H1 (cell line): ENCODE data around the gene TBPL2. TPM values are rescaled to one million over a fixed set of nuclear protein-coding genes. Genes with fewer than 3 reads are reported as not detected.
"Not testable (repeated sequence)": the region's sequence is repeated elsewhere in the genome, so short reads cannot be mapped to it uniquely, and the experiment has no call there.

Experiments
- CTCF ChIA-PET: fragments of 300-600 bp; sonication (Branson Sonifier 250); formaldehyde crosslinking; loops from one replicate; lab custom pipeline; 2021; ENCODE audit not compliant: partially characterized antibody; lab: Charles Lee
- POLR2A ChIA-PET: fragments of 300-600 bp; sonication (Branson Sonifier 250); formaldehyde crosslinking; loops from one replicate; lab custom pipeline; 2021; ENCODE audit warnings: inconsistent platforms; ENCODE audit not compliant: partially characterized antibody; lab: Charles Lee
- DNase-seq, 2 experiments: peaks; one replicate each; pipeline versions ENCODE4 v3.0.0 to v3.0.0-alpha.2; 2010 to 2022; ENCODE audit warnings: low spot score in 2 of 2, low read depth in 1 of 2, mixed read lengths in 1 of 2
- FAIRE-seq: peaks from 2 replicates; lab custom pipeline; 2011; peaks lifted over from hg19 to GRCh38; lab: Jason Lieb, UNC
- H2AFZ ChIP-seq: 2 replicates; pipeline ENCODE4 v1.8.1; 2012; ENCODE audit warnings: low read length, inconsistent platforms
- H2AK5ac ChIP-seq: 2 replicates; pipeline ENCODE4 v1.6.1; 2013; ENCODE audit warnings: low read depth, low read length
- H2BK120ac ChIP-seq: replicated peaks from 2 replicates; pipeline ENCODE3; 2013; ENCODE audit warnings: low read depth, low read length, inconsistent platforms
- H2BK12ac ChIP-seq: 2 replicates; pipeline ENCODE4 v1.6.1; 2013; ENCODE audit warnings: low read depth, low read length
- H2BK15ac ChIP-seq: 2 replicates; pipeline ENCODE4 v1.6.1; 2013; ENCODE audit warnings: low read length
- H2BK20ac ChIP-seq: 2 replicates; pipeline ENCODE4 v1.6.1; 2013; ENCODE audit warnings: low read length
- H2BK5ac ChIP-seq: 2 replicates; pipeline ENCODE4 v1.6.1; 2013; ENCODE audit warnings: low read depth, low read length
- H3K14ac ChIP-seq: 2 replicates; pipeline ENCODE4 v1.6.1; 2013; ENCODE audit warnings: inconsistent platforms; ENCODE audit not compliant: insufficient read length
- H3K18ac ChIP-seq: 2 replicates; pipeline ENCODE4 v1.6.1; 2013; ENCODE audit warnings: low read length; ENCODE audit errors: extremely low read depth
- H3K23ac ChIP-seq: 2 replicates; pipeline ENCODE4 v1.6.1; 2013; ENCODE audit warnings: inconsistent platforms; ENCODE audit not compliant: insufficient read length
- H3K23me2 ChIP-seq: 2 replicates; pipeline ENCODE4 v1.6.1; 2013; ENCODE audit warnings: low read depth, low read length
- H3K27ac ChIP-seq: 2 replicates; pipeline ENCODE4 v1.6.1; 2011; ENCODE audit warnings: low read depth, low read length, inconsistent platforms
- H3K27me3 ChIP-seq, 4 experiments: replicated peaks in 1 of 4; 1 replicate in 1 of 4; 2 replicates in 3 of 4; pipeline versions ENCODE4 v1.6.1 to v1.8.1; 2011 to 2013; ENCODE audit warnings: low read length in 3 of 4, mild to moderate bottlenecking in 3 of 4, inconsistent platforms in 2 of 4, mixed read lengths in 2 of 4, moderate library complexity in 1 of 4; ENCODE audit not compliant: control insufficient read depth in 3 of 4, insufficient read depth in 3 of 4; ENCODE audit errors: extremely low read depth in 1 of 4
- H3K36me3 ChIP-seq, 4 experiments: 2 replicates each; pipeline versions ENCODE4 v1.6.1 to v1.8.1; 2011 to 2013; ENCODE audit warnings: mild to moderate bottlenecking in 4 of 4, low read length in 3 of 4, moderate library complexity in 2 of 4, control low read depth in 1 of 4, inconsistent platforms in 1 of 4; ENCODE audit not compliant: insufficient read depth in 4 of 4, control insufficient read depth in 2 of 4
- H3K4ac ChIP-seq: replicated peaks from 2 replicates; pipeline ENCODE3; 2013; ENCODE audit warnings: low read length, low read depth, mixed read lengths, inconsistent platforms; ENCODE audit not compliant: insufficient read length
- H3K4me1 ChIP-seq, 4 experiments: replicated peaks in 1 of 4; 1 replicate in 1 of 4; 2 replicates in 3 of 4; pipeline versions ENCODE4 v1.6.1 to v1.8.1; 2011 to 2013; ENCODE audit warnings: low read length in 3 of 4, inconsistent platforms in 2 of 4, mixed read lengths in 1 of 4; ENCODE audit not compliant: insufficient read depth in 4 of 4, control insufficient read depth in 3 of 4
- H3K4me2 ChIP-seq, 2 experiments: 2 replicates each; pipeline versions ENCODE4 v1.6.1 to v1.8.1; 2011 to 2013; ENCODE audit warnings: low read depth in 2 of 2, low read length in 2 of 2, control low read depth in 1 of 2, inconsistent platforms in 1 of 2, mild to moderate bottlenecking in 1 of 2; ENCODE audit not compliant: insufficient read depth in 1 of 2
- H3K4me3 ChIP-seq, 4 experiments: fragments of 200-600, 300-600 bp in 1 of 4; sonication (generic), shearing (Covaris generic), sonication (Bioruptor Twin) in 1 of 4; 2 replicates each; pipeline versions ENCODE4 v1.5.1 to v1.8.1; 2011 to 2016; ENCODE audit warnings: low read length in 4 of 4, low read depth in 3 of 4, control low read depth in 2 of 4, inconsistent platforms in 2 of 4, mild to moderate bottlenecking in 2 of 4, mixed read lengths in 1 of 4, moderate library complexity in 1 of 4; ENCODE audit not compliant: insufficient read depth in 2 of 4; ENCODE audit errors: extremely low read depth in 1 of 4
- H3K56ac ChIP-seq: replicated peaks from 2 replicates; pipeline ENCODE3; 2013; ENCODE audit warnings: low read depth, mild to moderate bottlenecking, mixed read lengths, low read length, inconsistent platforms; ENCODE audit not compliant: insufficient read length
- H3K79me1 ChIP-seq: 2 replicates; pipeline ENCODE4 v1.6.1; 2013; ENCODE audit warnings: low read depth, low read length, control low read depth
- H3K79me2 ChIP-seq, 2 experiments: 2 replicates each; pipeline versions ENCODE4 v1.6.1 to v1.8.1; 2012 to 2013; ENCODE audit warnings: low read length in 2 of 2, mild to moderate bottlenecking in 2 of 2, inconsistent platforms in 1 of 2; ENCODE audit not compliant: insufficient read depth in 2 of 2, control insufficient read depth in 1 of 2
- H3K9ac ChIP-seq, 4 experiments: replicated peaks in 1 of 4; 1 replicate in 1 of 4; 2 replicates in 3 of 4; pipeline versions ENCODE4 v1.6.1 to v1.8.1; 2011 to 2013; ENCODE audit warnings: low read depth in 3 of 4, low read length in 3 of 4, control low read depth in 2 of 4, mild to moderate bottlenecking in 2 of 4, moderate library complexity in 2 of 4, inconsistent platforms in 1 of 4; ENCODE audit errors: extremely low read depth in 1 of 4
- H3K9me3 ChIP-seq, 2 experiments: 2 replicates each; pipeline versions ENCODE4 v1.6.1 to v1.8.1; 2012 to 2013; ENCODE audit warnings: mild to moderate bottlenecking in 2 of 2, moderate library complexity in 2 of 2, control low read depth in 1 of 2, inconsistent platforms in 1 of 2, low read depth in 1 of 2, low read length in 1 of 2, mixed read lengths in 1 of 2; ENCODE audit not compliant: insufficient read depth in 2 of 2
- H4K20me1 ChIP-seq, 2 experiments: replicated peaks in 1 of 2; 2 replicates each; pipeline versions ENCODE3 to v1.8.1; 2011 to 2013; ENCODE audit warnings: inconsistent platforms in 2 of 2, low read length in 2 of 2, mild to moderate bottlenecking in 1 of 2; ENCODE audit not compliant: insufficient read depth in 2 of 2, control insufficient read depth in 1 of 2
- H4K5ac ChIP-seq: 2 replicates; pipeline ENCODE4 v1.6.1; 2013; ENCODE audit warnings: low read length, low read depth, mixed read lengths, inconsistent platforms; ENCODE audit not compliant: insufficient read length
- H4K8ac ChIP-seq: 2 replicates; pipeline ENCODE4 v1.8.0; 2013; ENCODE audit warnings: mild to moderate bottlenecking, moderate library complexity, low read length, inconsistent platforms; ENCODE audit not compliant: insufficient read depth; ENCODE audit errors: extremely low read depth
- H4K91ac ChIP-seq: replicated peaks from 2 replicates; pipeline ENCODE3; 2013; ENCODE audit warnings: low read length, mixed read lengths, inconsistent platforms; ENCODE audit not compliant: insufficient read length
- WGBS, 2 experiments: shearing (Covaris generic) in 1 of 2; methylation state at CpG; one replicate each; pipeline versions ENCODE4 v1.1.6 to v1.1.7; 2013 to 2015; ENCODE audit warnings: low lambda C conversion rate in 2 of 2, mixed read lengths in 2 of 2, inconsistent platforms in 1 of 2, low coverage in 1 of 2, missing lambda C conversion rate in 1 of 2; ENCODE audit not compliant: insufficient replicate concordance in 2 of 2, insufficient coverage in 1 of 2, insufficient read length in 1 of 2; ENCODE audit errors: extremely low coverage in 1 of 2, missing lambda C conversion rate in 1 of 2; 5-methylcytosine and 5-hydroxymethylcytosine counted together
- polyA plus RNA-seq, 7 experiments: library from polyadenylated mRNA; depleted of rRNA in 3 of 7; stranded (reverse) in 5 of 7; unstranded in 2 of 7; fragments of >200 nt in 5 of 7; fragments of 200-250 nt in 2 of 7; gene quantifications; 1 replicate in 5 of 7; 2 replicates in 1 of 7; 4 replicates in 1 of 7; pipeline versions ENCODE4 v1.2.1 to v1.2.3, GENCODE V29; 2011 to 2013; ENCODE audit warnings: missing spikeins in 2 of 7, mixed read lengths in 2 of 7
- total RNA-seq: library from RNA; stranded (reverse); fragmentation: NEBNext Ultra II Directional; extraction: Animal tissue kit (Norgen Biotek cat#: 25700); gene quantifications from 2 replicates; pipeline ENCODE4 v1.2.1, GENCODE V29; 2021

TBPL2 gene
- total and polyA plus RNA-seq, 2 of the 8 experiments (the other 6 are each of a cell fraction or from before 2014, with no cell fraction given): 0.03 TPM; not detected in 1

DNA sequence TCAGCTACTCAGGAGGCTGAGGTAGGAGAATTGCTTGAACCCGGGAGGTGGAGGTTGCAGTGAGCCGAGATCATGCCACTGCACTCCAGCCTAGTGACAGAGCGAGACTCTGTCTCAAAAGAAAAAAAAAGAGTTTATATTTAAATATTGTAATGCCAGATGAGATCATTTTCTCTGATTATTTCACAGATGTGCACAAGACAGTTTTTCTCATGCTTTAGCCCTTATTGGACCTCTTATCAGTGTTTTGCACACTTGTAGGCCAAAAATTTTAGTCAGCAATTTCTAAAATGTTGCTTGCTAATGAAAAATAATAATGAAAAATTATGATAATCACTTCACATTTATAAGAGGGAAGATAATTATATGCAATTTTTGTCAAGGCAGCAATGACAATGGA, 36.0 kb upstream of the TBPL2 start:
- H4K8ac ChIP-seq, H3K79me2 ChIP-seq: not testable (repeated sequence)

More for the DNA sequence above, 36.0 kb upstream of the TBPL2 start:
- H2AFZ ChIP-seq, H3K27me3 ChIP-seq, H3K56ac ChIP-seq, H2BK12ac ChIP-seq, POLR2A ChIA-PET, H4K91ac ChIP-seq, FAIRE-seq, H3K23ac ChIP-seq, H3K36me3 ChIP-seq, H3K4me3 ChIP-seq, H2BK120ac ChIP-seq, H3K4me1 ChIP-seq, H3K14ac ChIP-seq, H2AK5ac ChIP-seq, H3K23me2 ChIP-seq, H3K9ac ChIP-seq, H3K79me1 ChIP-seq, H2BK5ac ChIP-seq, H3K4me2 ChIP-seq, H3K27ac ChIP-seq, H4K20me1 ChIP-seq, H3K4ac ChIP-seq, H4K5ac ChIP-seq, H2BK15ac ChIP-seq, H3K18ac ChIP-seq, H3K9me3 ChIP-seq, H2BK20ac ChIP-seq, DNase-seq: not testable (repeated sequence)
- WGBS, 2 experiments: 100% methylated on average over 3 of the region's 3 CpGs; no CpG with 5 or more reads in 1 of the 2 experiments
- CTCF ChIA-PET: interaction anchor here (1.4 kb wide), 1 partner anchor 36 kb away, joined by 5 read pairs; the partner anchor contains the start of gene TBPL2
